NCI-H2171 treated with DMSO at 0.1 percent for 48 hours (cell line): ENCODE data around the gene SCGB1C2.
A peak's percentile ranks its signal among the peaks of the same experiment; 100 is the strongest.

Experiments used
- DNase-seq: peaks from one replicate; lab custom pipeline; 2025; lab: John Stamatoyannopoulos, UW

SCGB1C2 gene

DNA sequence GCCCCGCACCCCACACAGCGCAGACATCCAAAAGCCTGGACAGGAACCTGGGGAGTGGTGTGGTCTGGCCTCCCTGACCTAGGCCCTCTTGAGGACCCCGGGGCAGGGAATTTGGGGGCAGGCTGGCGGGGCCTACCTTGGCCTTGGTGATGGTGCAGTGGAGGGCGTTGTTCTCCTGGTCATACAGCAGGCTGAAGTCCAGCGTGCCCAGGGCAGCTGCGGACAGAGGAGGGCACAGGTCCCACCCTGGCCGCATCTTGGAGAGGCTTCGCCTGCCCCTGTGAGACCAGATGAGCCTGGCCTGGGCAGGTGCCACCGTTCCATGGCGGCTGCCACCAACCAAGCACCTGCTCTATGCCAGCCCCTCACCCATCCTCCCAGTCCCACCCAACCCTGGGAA lies 35.0 kb downstream of the SCGB1C2 start:
- no peak for DNase-seq

GRCh38 chr17:173166-173911 lies 36.0 kb downstream of the SCGB1C2 start:
- peak; percentile 55 for DNase-seq

- no peak for DNase-seq
Observed at GRCh38 chr17:177155-177554, 39.8 kb downstream of the SCGB1C2 start.

DNA sequence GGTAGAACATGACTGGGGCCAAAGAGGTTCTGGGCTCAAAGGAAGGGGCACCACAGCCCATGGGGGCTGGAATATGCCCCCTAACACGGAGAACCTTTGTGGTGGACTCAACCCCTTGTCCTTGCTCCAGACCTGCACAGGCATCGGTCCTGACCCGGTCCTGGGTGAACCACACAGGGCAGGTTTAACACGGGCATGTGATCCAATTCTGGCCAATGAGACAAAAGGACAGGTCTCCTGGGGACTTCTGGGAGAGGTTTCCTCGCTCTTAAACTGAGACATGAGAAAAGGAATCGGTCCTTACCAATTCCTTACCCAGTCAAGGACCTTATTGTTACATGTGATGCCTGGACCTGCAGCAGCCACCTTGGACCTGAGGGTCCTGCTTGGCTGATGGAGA lies 40.4 kb downstream of the SCGB1C2 start:
- DNase-seq: no peak

- no peak for DNase-seq
Observed at GRCh38 chr17:178292-179065, 41.1 kb downstream of the SCGB1C2 start.

GRCh38 chr17:179066-179432 lies 41.7 kb downstream of the SCGB1C2 start:
- DNase-seq: no peak

DNA sequence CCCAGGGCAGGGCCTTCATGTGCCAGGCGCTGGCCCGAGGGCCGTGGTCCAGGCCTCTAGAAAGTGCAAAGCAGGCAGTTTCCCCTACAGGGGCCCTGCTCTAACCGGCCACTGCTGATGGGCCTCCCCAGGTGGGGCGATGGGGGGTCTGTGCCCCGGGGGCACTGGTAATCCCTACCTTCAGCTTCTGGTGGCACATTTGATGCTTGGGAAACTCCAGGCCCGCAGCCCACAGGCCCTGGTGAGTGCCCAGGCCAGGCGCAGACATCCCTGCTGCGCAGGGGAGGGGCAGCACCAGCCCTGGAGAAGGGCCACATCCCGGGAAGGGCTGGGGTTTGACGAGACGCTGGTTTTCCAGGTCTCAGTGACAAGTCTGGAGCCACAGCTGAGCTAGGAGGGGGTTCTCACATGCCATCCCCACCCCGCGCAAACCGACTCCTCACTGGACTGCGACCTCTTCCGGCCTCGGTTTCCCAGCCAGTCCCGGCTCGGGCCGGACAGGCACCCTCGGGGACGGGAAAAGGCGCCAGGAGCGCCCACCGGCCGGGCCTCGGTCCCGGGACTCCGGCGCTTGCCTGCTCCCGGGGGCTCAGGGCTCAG lies 42.5 kb downstream of the SCGB1C2 start:
- no peak for DNase-seq

- no peak for DNase-seq
Observed at GRCh38 chr17:180381-181244, 43.2 kb downstream of the SCGB1C2 start.

DNA sequence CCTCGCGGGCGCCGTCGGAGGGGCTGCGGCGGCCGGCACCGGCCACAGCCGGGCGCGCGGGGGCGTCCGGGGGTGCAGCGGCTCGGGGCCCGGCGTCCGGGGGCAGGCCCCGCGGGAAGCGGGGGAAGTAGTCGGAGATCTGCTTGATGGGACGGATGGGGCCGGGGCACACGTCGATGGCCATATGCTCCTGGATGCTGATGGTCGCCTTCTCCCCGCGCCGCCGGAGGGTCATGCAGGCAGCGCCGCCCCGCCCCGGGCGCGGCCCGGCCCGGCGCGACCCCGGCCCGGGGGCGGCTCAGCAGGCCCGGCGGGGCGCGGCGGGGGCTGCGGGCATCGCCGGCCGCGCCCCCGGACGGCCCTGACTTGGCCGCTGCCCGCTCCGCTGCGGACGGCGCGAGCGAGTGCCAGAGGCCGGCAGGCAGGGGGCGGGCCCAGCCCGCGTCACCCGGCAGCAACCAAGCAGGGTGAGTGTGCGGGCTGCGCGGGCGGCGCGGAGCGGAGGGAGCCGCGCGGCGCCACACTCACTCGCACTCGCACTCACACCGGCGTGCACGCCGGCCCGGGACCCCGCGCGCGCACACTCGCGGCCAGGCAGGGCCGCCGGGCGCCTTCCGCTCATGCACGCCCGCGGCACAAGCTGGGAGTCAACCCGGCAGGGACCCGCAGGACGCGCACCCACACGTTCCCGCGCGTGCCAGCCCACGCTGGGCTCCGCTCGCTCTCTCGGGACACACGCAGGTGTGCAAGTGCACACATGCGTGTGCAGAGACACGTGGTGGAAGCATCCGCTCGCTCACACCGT lies 44.1 kb downstream of the SCGB1C2 start, which contains the start of gene DOC2B:
Gene DOC2B (minus strand): TSS at position 406 of the 805 bp plus-strand sequence. CDS start 171 bp downstream, at position 235.
- no peak for DNase-seq

DNA sequence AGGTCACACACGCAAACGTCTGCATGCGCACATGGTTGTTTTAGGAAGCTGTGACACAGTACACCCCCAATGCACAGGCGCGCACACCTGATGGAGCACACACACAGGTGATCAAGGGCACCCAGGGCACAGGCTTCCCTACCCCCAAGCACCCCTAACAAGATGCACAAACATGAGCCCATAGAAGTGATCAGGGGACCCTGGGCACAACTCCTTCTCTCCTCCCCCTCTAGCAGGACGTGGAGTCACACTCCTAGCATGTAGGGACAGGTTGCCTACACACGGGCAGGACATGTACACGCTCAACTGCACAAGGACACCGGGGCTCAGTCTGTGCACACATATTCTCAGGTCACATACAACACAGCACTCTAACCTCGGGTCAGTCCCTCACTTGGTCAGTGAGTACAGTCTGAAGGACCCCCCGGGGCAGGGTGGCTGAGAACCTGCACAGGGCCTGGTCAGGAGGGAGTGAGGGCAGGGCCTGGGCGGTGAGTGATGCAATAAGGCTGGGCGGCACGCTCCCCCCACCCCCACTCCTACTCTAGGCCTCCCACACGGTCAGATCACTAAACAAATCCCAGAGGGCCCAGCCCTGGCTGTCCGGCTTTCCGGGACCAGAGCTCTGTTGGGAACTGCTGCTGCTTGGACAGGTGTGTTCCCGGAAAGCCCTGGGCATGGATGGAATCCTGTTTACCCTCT lies 44.8 kb downstream of the SCGB1C2 start:
- DNase-seq: no peak

DNA sequence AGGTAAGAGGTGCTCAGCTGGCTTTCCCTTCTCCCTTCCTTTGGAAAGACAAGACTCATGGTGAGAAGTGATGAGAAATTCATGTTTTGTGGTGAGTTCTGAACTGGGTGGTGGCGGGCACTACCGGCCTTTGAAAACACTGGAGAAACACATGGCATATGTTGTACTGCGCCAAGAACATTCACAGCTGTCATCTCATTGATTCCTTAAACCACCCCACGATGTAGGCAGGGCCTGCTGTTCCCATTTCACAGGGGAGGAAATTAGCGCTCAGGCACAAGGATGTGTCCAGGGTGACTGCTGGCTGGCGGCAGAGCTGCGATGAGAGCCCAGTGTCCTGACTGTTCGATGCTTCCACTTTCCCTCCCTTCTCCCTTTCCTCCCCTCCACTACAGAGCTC lies 45.7 kb downstream of the SCGB1C2 start:
- DNase-seq: peak; percentile 18

DNA sequence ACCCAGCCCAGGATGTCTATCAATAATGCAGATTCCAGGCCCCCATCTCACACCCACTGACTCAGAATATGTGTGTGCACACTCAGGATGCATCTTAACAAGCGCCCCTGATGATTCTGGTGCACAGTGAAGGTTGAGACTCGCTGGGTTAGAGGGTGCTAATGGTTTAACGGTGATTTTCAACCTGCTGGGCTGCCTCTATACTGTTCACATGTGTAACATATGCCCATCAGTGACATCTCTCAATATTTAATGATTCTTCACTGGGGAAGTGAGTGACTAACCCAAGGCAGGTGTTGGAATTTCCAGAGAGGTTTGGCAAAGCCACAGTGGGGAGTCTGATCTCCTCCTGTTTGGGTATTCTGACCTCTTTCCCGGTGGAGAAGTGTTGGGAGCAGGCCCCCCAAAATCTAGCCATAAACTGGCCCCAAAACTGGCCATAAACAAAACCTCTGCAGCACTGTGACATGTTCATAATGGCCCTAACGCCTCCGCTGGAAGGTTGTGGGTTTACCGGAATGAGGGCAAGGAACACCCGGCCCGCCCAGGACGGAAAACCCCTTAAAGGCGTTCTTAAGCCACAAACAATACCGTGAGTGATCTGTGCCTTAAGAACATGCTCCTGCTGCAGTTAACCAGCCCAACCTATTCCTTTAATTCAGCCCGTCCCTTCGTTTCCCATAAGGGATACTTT lies 48.2 kb downstream of the SCGB1C2 start:
- DNase-seq: no peak

DNA sequence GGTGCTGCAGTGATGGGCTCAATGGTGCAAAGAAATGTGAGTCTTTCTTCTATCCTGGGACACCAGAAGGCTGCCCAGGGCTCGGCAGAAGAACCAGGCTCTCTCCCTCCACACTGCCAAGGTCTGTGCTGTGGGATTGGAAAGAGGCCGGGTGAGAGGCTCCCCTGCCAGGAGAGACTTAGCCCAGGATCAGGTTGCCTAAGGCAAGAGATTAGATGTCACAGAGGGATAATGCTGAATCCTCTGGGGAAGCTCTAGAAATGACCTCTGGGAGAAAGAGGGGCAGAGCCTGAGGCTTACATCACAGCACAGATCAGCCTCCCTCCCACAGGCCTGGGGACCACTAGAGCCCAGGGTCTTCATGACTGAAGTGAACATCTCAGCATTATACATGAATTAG lies 49.8 kb downstream of the SCGB1C2 start:
- no peak for DNase-seq
